C4-2B (cell line): ENCODE results near the gene TPCN2.

Source experiments
- ZFX ChIP-seq: fragments of 450-650 bp; IDR thresholded peaks from 2 replicates; pipeline ENCODE4 v1.6.1; 2017
- TF ChIP-seq, protein P1 (sequence below): fragments of 450-650 bp; conservative IDR thresholded peaks from 2 replicates; pipeline ENCODE4 v1.5.1; 2017; ENCODE audit warnings: mild to moderate bottlenecking

DNA sequence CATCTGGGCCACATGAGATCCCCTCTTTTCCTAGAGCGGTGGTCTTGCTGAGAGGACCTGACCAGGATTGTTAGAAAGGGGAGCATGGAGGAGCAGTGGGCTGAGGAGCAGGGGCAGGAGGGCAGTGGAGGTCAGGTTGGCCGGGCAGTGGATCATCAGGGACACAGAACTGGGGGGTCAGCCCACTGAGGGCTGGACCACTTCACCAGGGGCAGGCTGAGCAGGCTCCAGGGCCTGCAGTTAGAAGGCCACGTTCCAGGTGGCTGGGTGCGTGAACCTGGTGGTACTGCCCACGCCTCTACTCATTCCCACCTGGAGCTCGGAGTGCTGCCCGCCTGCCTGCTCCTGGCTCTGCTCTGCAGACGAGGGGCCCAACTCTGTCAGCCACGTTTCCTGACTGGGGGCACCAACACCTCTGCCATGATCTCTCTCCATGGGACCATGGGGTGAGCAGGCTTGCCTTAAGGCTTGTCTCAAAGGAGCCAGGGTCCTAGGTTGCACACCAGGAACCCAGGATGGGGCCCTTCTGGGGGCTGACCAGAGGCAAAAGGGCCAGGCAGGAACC, 45.3 kb upstream of the TPCN2 start:
- TF ChIP-seq ZFX, result no peak
- TF ChIP-seq, protein P1, sequence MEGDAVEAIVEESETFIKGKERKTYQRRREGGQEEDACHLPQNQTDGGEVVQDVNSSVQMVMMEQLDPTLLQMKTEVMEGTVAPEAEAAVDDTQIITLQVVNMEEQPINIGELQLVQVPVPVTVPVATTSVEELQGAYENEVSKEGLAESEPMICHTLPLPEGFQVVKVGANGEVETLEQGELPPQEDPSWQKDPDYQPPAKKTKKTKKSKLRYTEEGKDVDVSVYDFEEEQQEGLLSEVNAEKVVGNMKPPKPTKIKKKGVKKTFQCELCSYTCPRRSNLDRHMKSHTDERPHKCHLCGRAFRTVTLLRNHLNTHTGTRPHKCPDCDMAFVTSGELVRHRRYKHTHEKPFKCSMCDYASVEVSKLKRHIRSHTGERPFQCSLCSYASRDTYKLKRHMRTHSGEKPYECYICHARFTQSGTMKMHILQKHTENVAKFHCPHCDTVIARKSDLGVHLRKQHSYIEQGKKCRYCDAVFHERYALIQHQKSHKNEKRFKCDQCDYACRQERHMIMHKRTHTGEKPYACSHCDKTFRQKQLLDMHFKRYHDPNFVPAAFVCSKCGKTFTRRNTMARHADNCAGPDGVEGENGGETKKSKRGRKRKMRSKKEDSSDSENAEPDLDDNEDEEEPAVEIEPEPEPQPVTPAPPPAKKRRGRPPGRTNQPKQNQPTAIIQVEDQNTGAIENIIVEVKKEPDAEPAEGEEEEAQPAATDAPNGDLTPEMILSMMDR, result no peak
